Measurements from ENCODE around the gene CALHM2.

CALHM2 gene

GRCh38 chr10:103397191-103397825 lies 54.9 kb downstream of the CALHM2 start:
- no peak for DNase-seq

GRCh38 chr10:103396789-103397087 lies 55.4 kb downstream of the CALHM2 start:
- no peak for DNase-seq

All from activated CD4-positive, CD25-positive, alpha-beta regulatory T cell (primary cell).